SK-N-SH (cell line): Measurements from ENCODE around the gene TM9SF3. TPM values are rescaled to one million over a fixed set of nuclear protein-coding genes. Genes with fewer than 3 reads are reported as not detected.

Source experiments
- CTCF ChIA-PET: fragments of 300-600, 350-600 bp; formaldehyde crosslinking; extraction: SDS; loops from one replicate; lab custom pipeline; 2021; lab: Yijun Ruan, JAX
- POLR2A ChIA-PET: fragments of 350-600 bp; sonication (Branson Sonifier 250); formaldehyde crosslinking; extraction: SDS; loops from one replicate; lab custom pipeline; 2020; ENCODE audit warnings: antibody characterized with exemption, inconsistent platforms; lab: Yijun Ruan, JAX
- DNase-seq: peaks from one replicate; pipeline ENCODE4 v3.0.0; 2012
- H2AFZ ChIP-seq: fragments of 200-600 bp; sonication (generic); 2 replicates; pipeline ENCODE4 v1.8.1; 2016; ENCODE audit warnings: antibody characterized with exemption, mild to moderate bottlenecking, low read depth
- H3F3A ChIP-seq: fragments of 200-600 bp; sonication (generic); replicated peaks from 2 replicates; pipeline ENCODE3; 2016; ENCODE audit warnings: antibody characterized with exemption, mild to moderate bottlenecking; ENCODE audit not compliant: insufficient read depth
- H3K27ac ChIP-seq, 2 experiments: fragments of 200-500 bp in 1 of 2; fragments of 200-600 bp in 1 of 2; sonication (Bioruptor generic) in 1 of 2; sonication (generic), shearing (Covaris generic) in 1 of 2; 2 replicates each; pipeline versions ENCODE4 v1.5.1 to v1.6.1; 2014 to 2016; ENCODE audit warnings: low read depth in 2 of 2, inconsistent platforms in 1 of 2, low read length in 1 of 2, mild to moderate bottlenecking in 1 of 2, mixed read lengths in 1 of 2
- H3K27me3 ChIP-seq: fragments of 200-600 bp; sonication (generic), shearing (Covaris generic); 2 replicates; pipeline ENCODE4 v1.6.1; 2016; ENCODE audit warnings: mixed run types; ENCODE audit not compliant: insufficient read depth
- H3K36me3 ChIP-seq, 2 experiments: fragments of 200-500 bp in 1 of 2; fragments of 200-600 bp in 1 of 2; sonication (Bioruptor generic) in 1 of 2; sonication (generic) in 1 of 2; replicated peaks in 1 of 2; 2 replicates each; pipeline versions ENCODE3 to v1.5.1; 2014 to 2016; ENCODE audit warnings: low read length in 1 of 2, mild to moderate bottlenecking in 1 of 2; ENCODE audit not compliant: insufficient read depth in 2 of 2, control insufficient read depth in 1 of 2
- H3K4me1 ChIP-seq, 2 experiments: fragments of 200-500 bp in 1 of 2; fragments of 200-600 bp in 1 of 2; sonication (Bioruptor generic) in 1 of 2; sonication (generic), shearing (Covaris generic) in 1 of 2; 2 replicates each; pipeline versions ENCODE4 v1.5.1 to v1.6.1; 2014 to 2016; ENCODE audit warnings: low read depth in 1 of 2, low read length in 1 of 2, mixed run types in 1 of 2; ENCODE audit not compliant: insufficient read depth in 2 of 2, control insufficient read depth in 1 of 2
- H3K4me2 ChIP-seq: fragments of 200-600 bp; sonication (generic), shearing (Covaris generic); 2 replicates; pipeline ENCODE4 v1.6.1; 2017; ENCODE audit warnings: mixed run types
- H3K4me3 ChIP-seq, 2 experiments: fragments of 200-500 bp in 1 of 2; fragments of 200-600 bp in 1 of 2; sonication (Bioruptor generic) in 1 of 2; sonication (generic), shearing (Covaris generic) in 1 of 2; 2 replicates each; pipeline versions ENCODE4 v1.5.1 to v1.8.1; 2014 to 2016; ENCODE audit warnings: low read depth in 2 of 2, inconsistent platforms in 1 of 2, low read length in 1 of 2, mild to moderate bottlenecking in 1 of 2, mixed read lengths in 1 of 2, moderate library complexity in 1 of 2
- H3K79me2 ChIP-seq: fragments of 200-600 bp; sonication (generic); 2 replicates; pipeline ENCODE4 v1.8.1; 2017; ENCODE audit warnings: mild to moderate bottlenecking; ENCODE audit not compliant: insufficient read depth
- H3K9ac ChIP-seq: fragments of 200-600 bp; sonication (generic); 2 replicates; pipeline ENCODE4 v1.6.1; 2017; ENCODE audit warnings: mixed run types
- H3K9me2 ChIP-seq: fragments of 200-600 bp; sonication (generic); 2 replicates; pipeline ENCODE4 v1.6.1; 2017; ENCODE audit warnings: mixed run types
- H3K9me3 ChIP-seq: fragments of 200-600 bp; sonication (generic); 2 replicates; pipeline ENCODE4 v1.6.1; 2017; ENCODE audit warnings: mixed run types, mild to moderate bottlenecking, moderate library complexity
- H4K20me1 ChIP-seq: fragments of 200-600 bp; sonication (generic); 2 replicates; pipeline ENCODE4 v1.6.1; 2017; ENCODE audit warnings: mild to moderate bottlenecking, mixed run types; ENCODE audit not compliant: insufficient read depth
- CTCF ChIP-seq: fragments of 200-600 bp; sonication (generic); IDR thresholded peaks from 2 replicates; pipeline ENCODE4 v1.6.1; 2017; ENCODE audit warnings: antibody characterized with exemption, mild to moderate bottlenecking, moderate library complexity
- ELF1 ChIP-seq: IDR thresholded peaks from 2 replicates; pipeline ENCODE4 v1.4.0; 2012
- GATA2 ChIP-seq: sonication (generic); formaldehyde crosslinking; IDR thresholded peaks from 2 replicates; pipeline ENCODE4 v1.5.0; 2020; ENCODE audit warnings: mild to moderate bottlenecking, missing genetic modification reagents
- MXI1 ChIP-seq: IDR thresholded peaks from 2 replicates; pipeline ENCODE4 v1.6.1; 2012; ENCODE audit warnings: mild to moderate bottlenecking, low read depth, low read length, improper control_type of control experiment
- NFIC ChIP-seq: IDR thresholded peaks from 2 replicates; pipeline ENCODE4 v1.4.0; 2012; ENCODE audit warnings: borderline replicate concordance
- POLR2AphosphoS5 ChIP-seq: IDR thresholded peaks from 2 replicates; pipeline ENCODE4 v1.6.1; 2012; ENCODE audit warnings: low read depth, low read length
- SIN3A ChIP-seq: IDR thresholded peaks from 2 replicates; pipeline ENCODE4 v1.6.1; 2012; ENCODE audit warnings: low read depth, mild to moderate bottlenecking, low read length, moderate library complexity, borderline replicate concordance
- TAF1 ChIP-seq: IDR thresholded peaks from 2 replicates; pipeline ENCODE4 v1.6.1; 2012; ENCODE audit warnings: low read depth, mild to moderate bottlenecking, low read length, moderate library complexity, borderline replicate concordance
- TCF12 ChIP-seq: IDR thresholded peaks from 2 replicates; pipeline ENCODE4 v1.4.0; 2012
- TEAD4 ChIP-seq: IDR thresholded peaks from 2 replicates; pipeline ENCODE4 v1.4.0; 2012; ENCODE audit warnings: mild to moderate bottlenecking, borderline replicate concordance; ENCODE audit not compliant: insufficient read depth
- YY1 ChIP-seq: IDR thresholded peaks from 2 replicates; pipeline ENCODE4 v1.4.0; 2012; ENCODE audit warnings: low read depth, mild to moderate bottlenecking
- WGBS: methylation state at CpG from one replicate; pipeline ENCODE4 v1.1.6; 2017; ENCODE audit warnings: low lambda C conversion rate; 5-methylcytosine and 5-hydroxymethylcytosine counted together
- polyA plus RNA-seq, 3 experiments: library from polyadenylated mRNA; depleted of rRNA; stranded (reverse); fragments of >200 nt; gene quantifications; 2 replicates each; pipeline ENCODE4 v1.2.3, GENCODE V29; 2012
- TF ChIP-seq, protein P1 (sequence below): IDR thresholded peaks from 2 replicates; pipeline ENCODE4; 2012
- TF ChIP-seq, protein P2 (sequence below): IDR thresholded peaks from 2 replicates; pipeline ENCODE4 v1.4.0; 2012; ENCODE audit warnings: low read depth
- TF ChIP-seq, protein P3 (sequence below): fragments of 150-350 bp; IDR thresholded peaks from 2 replicates; pipeline ENCODE4 v1.6.1; 2016; ENCODE audit warnings: mild to moderate bottlenecking, low read depth, low read length

TM9SF3 gene
- polyA plus RNA-seq, 1 of the 3 experiments (the other 2 are of a cell fraction): 24.9 TPM

DNA sequence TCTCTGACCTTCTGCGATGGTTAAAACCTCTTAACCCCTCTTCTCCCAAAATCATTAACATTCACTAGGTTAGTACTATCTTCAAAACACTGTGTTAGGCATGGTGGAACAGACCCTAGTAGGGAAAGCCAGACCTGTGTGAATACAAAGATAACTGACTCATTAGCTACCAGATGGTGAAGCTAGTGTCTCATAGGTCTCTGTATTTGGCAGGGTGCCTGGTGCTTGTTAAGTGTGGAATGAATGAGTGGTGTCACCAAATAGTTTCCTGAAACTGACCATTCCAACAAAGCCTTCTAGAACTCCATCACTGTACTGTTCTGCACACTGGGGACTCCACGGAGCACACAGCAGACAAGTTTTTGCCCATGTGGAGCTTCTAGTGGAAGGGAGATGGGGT is 27.7 kb upstream of the TM9SF3 start (continued):
- TF ChIP-seq CTCF (no peak), TCF12 (peak; percentile 75)
- TF ChIP-seq, protein P1, sequence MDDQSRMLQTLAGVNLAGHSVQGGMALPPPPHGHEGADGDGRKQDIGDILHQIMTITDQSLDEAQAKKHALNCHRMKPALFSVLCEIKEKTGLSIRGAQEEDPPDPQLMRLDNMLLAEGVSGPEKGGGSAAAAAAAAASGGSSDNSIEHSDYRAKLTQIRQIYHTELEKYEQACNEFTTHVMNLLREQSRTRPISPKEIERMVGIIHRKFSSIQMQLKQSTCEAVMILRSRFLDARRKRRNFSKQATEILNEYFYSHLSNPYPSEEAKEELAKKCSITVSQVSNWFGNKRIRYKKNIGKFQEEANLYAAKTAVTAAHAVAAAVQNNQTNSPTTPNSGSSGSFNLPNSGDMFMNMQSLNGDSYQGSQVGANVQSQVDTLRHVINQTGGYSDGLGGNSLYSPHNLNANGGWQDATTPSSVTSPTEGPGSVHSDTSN: peak; percentile 73
- TF ChIP-seq, all 33 proteins: peak for 5

DNA sequence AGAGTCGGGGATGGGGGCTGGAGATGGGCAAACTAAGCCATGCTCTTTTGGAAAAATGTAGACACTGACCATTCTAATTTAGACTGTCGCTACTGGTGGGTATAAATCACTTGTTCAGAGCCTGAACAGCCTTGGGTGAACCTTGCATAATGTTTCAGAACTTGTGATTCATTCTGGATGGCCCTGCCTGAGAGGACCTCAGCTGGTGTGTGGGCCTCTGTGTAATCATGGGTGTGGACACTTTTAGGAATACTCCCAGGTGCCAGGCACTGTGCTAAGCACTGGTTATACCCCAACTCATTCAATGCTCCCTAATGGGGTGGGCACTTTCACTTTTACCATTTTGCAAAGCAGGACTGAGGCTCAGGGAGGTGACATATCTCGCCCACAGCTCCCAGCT is 26.8 kb upstream of the TM9SF3 start:
- CTCF ChIA-PET: no interaction called here

DNA sequence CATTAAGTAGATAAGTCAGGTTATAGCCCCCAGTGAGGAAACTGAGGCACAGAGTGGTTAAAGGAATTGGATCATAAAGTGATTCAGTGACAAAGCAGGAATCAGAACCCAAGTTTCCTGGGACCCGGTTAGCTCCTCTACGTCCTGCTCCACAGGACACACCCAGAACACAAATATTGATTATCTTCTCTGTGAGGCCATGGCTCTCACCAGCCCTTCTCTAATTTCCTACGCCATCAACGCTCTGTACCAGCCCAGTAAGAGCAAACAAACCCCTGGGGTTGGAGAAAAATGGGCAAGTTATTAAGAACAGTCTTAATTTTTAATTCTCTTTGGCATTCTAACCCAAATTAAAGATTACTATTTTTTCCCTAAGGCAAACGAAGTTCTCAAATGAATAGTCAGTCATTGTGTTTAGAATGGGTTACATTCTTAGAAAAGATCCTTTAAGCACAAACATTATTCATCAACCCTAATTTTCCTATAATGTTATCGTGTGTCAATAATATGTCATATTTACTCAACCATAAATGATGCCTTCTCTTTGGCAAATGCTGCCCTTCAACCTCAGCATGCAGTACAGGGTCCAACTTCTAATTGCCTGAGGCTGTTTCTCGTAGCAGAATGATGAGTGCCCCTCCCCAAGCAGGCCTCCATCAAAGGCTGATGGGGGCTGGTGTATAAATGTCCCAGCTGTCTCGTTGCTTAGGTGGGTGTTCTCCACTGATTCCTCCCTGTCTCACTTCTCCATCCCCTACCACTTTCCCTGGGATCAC is 25.4 kb upstream of the TM9SF3 start:
- Histone ChIP-seq H3K79me2 (no peaks in the 10 kb centered on the region), H3F3A (no peaks in the 10 kb centered on the region), H3K4me1 (peaks cover 6 to 8% of the 10 kb centered on the region in 2 experiments; a peak in 1 of 4 replicates), H3K9me2 (no peaks in the 10 kb centered on the region), H3K36me3 (no peaks in the 10 kb centered on the region), H3K9ac (no peak overlapping the region), H4K20me1 (no peaks in the 10 kb centered on the region), H2AFZ (no peak overlapping the region), H3K4me3 (no peak overlapping the region), H3K27me3 (no peaks in the 10 kb centered on the region), H3K9me3 (no peaks in the 10 kb centered on the region), H3K27ac (no peak overlapping the region), H3K4me2 (no peak overlapping the region)
- WGBS: 82% methylated on average over 8 of the region's 8 CpGs
- ChIA-PET CTCF (no interaction called here), POLR2A (no interaction called here)
- TF ChIP-seq NFIC (no peak), SIN3A (no peak), TAF1 (no peak), CTCF (no peak), TEAD4 (no peak)
- TF ChIP-seq, protein P2, sequence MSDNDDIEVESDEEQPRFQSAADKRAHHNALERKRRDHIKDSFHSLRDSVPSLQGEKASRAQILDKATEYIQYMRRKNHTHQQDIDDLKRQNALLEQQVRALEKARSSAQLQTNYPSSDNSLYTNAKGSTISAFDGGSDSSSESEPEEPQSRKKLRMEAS: no peak
- DNase-seq: no peak

More for the DNA sequence above, 26.8 kb upstream of the TM9SF3 start:
- peaks cover 6 to 8% of the 10 kb centered on the region in 2 experiments; a peak in 1 of 4 replicates for H3K4me1 ChIP-seq
- TF ChIP-seq ELF1 (no peak), MXI1 (no peak), TAF1 (no peak), GATA2 (CRISPR knock-in tag) (no peak), POLR2AphosphoS5 (no peak), YY1 (no peak)
- TF ChIP-seq, protein P3, sequence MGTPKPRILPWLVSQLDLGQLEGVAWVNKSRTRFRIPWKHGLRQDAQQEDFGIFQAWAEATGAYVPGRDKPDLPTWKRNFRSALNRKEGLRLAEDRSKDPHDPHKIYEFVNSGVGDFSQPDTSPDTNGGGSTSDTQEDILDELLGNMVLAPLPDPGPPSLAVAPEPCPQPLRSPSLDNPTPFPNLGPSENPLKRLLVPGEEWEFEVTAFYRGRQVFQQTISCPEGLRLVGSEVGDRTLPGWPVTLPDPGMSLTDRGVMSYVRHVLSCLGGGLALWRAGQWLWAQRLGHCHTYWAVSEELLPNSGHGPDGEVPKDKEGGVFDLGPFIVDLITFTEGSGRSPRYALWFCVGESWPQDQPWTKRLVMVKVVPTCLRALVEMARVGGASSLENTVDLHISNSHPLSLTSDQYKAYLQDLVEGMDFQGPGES: no peak
- H3K9me2 ChIP-seq: no peaks in the 10 kb centered on the region
- no peak overlapping the region for H3K27ac ChIP-seq
- POLR2A ChIA-PET: no interaction called here
- 93% methylated on average over 3 of the region's 3 CpGs for WGBS
- no peaks in the 10 kb centered on the region for H4K20me1 ChIP-seq
- no peaks in the 10 kb centered on the region for H3K27me3 ChIP-seq
- no peak overlapping the region for H2AFZ ChIP-seq
- H3K36me3 ChIP-seq: no peaks in the 10 kb centered on the region
- no peak overlapping the region for H3K4me3 ChIP-seq
- H3K4me2 ChIP-seq: no peak overlapping the region
- H3F3A ChIP-seq: no peaks in the 10 kb centered on the region
- no peak overlapping the region for H3K9ac ChIP-seq
- no peaks in the 10 kb centered on the region for H3K9me3 ChIP-seq
- H3K79me2 ChIP-seq: no peaks in the 10 kb centered on the region
- no peak for DNase-seq
